PFSK-1 (cell line): ENCODE results near the gene FRMD4B.

Experiments used
- FOXP2 ChIP-seq: optimal IDR thresholded peaks from 2 replicates; pipeline ENCODE3; 2011; ENCODE audit warnings: borderline replicate concordance, control low read depth, inconsistent platforms; ENCODE audit not compliant: insufficient read depth; ENCODE audit errors: extremely low read length, extremely low read depth
- POLR2AphosphoS5 ChIP-seq: IDR thresholded peaks from 2 replicates; pipeline ENCODE4 v1.6.1; 2012; ENCODE audit warnings: low read depth, mild to moderate bottlenecking, control low read depth, low read length, moderate library complexity
- SIN3A ChIP-seq: IDR thresholded peaks from 2 replicates; pipeline ENCODE4 v1.6.1; 2012; ENCODE audit warnings: mild to moderate bottlenecking, low read length, moderate library complexity, borderline replicate concordance; ENCODE audit not compliant: insufficient read depth
- TAF1 ChIP-seq: IDR thresholded peaks from 2 replicates; pipeline ENCODE4 v1.6.1; 2012; ENCODE audit warnings: low read length, control low read depth, borderline replicate concordance; ENCODE audit not compliant: insufficient read depth
- TF ChIP-seq, protein P1 (sequence below), 2 experiments: IDR thresholded peaks; 2 replicates each; pipeline versions ENCODE4 v1.6.1 to v1.8.0; 2011 to 2012; ENCODE audit warnings: low read depth in 2 of 2, low read length in 2 of 2, control low read depth in 1 of 2, inconsistent platforms in 1 of 2, mild to moderate bottlenecking in 1 of 2, moderate library complexity in 1 of 2; ENCODE audit not compliant: insufficient read depth in 1 of 2

The FRMD4B gene

DNA sequence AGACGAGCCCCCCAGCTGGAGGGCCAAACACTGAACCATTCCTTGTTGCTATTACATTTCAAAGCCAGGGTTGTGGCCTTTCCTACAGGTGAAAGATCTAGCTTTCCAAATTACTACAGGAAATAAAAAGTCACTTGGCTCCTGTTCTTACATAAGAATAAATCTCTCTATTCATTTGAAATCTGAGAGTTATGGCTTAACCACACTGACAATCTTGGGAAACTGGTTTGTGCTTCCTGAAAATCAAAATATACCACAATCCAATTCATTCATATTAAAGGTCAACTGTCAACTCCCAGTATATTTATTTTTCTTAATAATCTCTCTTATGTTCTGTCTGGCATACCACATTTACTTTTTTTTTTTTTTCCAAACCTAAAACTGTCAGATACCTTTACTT is 159.8 kb downstream of the FRMD4B start:
- no peak for TF ChIP-seq TAF1
- no peak for TF ChIP-seq SIN3A

DNA sequence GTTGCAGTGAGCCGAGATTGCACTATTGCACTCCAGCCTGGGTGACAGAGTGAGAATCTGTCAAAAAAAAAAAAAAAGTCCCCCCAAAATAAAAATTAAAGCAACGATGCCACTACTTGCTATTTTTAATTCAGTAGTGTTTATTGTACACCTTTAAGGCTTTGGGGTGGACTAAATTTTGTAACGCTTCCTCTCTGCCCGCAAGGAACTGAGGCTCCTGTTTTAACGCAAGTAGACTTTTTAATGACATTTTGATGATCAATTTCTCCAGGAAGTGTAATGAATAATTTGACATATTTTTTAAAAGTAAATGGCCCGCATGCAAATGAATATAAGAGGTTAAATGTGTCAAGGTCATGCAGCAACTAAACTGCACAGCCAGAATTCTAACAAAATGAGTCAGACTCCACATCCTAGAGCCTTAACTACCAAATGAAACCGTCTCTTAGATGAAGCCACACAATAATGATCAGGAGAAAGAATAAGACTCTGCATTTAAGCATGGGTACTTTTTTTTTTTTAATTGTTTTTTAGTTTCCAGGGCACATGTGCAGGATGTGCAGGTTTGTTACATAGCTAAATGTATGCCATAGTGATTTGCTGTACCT is 166.7 kb downstream of the FRMD4B start:
- no peak for TF ChIP-seq POLR2AphosphoS5

DNA sequence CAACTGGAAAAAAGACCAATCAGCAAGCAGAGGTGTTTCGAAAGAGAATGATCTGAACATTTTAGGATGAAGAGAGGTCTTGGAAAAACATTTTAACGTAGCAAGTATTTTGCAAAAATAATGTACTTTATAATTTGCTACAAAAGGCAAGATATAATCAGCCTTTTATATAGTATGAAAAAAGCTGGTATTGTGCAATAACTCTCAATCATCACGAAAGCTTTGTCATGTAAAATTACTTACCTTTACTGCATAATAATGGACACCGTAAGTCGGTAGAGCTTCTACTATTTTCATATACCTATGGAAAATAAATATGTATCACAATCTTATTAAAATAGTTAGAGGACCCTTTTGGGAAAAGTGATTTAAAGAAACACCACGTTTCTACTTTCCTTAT is 167.8 kb downstream of the FRMD4B start:
- TF ChIP-seq POLR2AphosphoS5 (no peak), FOXP2 (no peak), SIN3A (no peak), TAF1 (no peak)
- TF ChIP-seq, protein P1, sequence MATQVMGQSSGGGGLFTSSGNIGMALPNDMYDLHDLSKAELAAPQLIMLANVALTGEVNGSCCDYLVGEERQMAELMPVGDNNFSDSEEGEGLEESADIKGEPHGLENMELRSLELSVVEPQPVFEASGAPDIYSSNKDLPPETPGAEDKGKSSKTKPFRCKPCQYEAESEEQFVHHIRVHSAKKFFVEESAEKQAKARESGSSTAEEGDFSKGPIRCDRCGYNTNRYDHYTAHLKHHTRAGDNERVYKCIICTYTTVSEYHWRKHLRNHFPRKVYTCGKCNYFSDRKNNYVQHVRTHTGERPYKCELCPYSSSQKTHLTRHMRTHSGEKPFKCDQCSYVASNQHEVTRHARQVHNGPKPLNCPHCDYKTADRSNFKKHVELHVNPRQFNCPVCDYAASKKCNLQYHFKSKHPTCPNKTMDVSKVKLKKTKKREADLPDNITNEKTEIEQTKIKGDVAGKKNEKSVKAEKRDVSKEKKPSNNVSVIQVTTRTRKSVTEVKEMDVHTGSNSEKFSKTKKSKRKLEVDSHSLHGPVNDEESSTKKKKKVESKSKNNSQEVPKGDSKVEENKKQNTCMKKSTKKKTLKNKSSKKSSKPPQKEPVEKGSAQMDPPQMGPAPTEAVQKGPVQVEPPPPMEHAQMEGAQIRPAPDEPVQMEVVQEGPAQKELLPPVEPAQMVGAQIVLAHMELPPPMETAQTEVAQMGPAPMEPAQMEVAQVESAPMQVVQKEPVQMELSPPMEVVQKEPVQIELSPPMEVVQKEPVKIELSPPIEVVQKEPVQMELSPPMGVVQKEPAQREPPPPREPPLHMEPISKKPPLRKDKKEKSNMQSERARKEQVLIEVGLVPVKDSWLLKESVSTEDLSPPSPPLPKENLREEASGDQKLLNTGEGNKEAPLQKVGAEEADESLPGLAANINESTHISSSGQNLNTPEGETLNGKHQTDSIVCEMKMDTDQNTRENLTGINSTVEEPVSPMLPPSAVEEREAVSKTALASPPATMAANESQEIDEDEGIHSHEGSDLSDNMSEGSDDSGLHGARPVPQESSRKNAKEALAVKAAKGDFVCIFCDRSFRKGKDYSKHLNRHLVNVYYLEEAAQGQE (IDR thresholded peaks at IDR 0.05; ENCODE audit: insufficient read depth in 1 of 2, low read depth in 2 of 2, low read length in 2 of 2), result no peak

DNA sequence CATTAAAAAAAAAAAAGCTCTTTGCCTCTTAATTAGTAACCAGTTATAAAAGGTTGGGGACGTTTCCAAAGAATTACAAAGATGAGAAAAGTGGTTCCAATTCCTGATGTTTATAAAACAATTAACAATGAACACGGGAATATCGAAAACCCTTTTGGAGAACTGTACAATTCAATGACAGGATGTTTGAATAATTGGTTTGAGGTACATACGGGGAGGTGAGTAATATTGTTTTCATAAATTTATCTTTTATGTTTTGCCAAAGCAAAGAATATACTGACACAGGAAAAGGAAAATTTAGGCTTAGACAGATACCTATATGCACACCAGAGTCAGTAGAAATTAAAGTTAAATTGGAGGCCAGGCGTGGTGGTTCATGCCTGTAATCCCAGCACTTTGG is 168.9 kb downstream of the FRMD4B start:
- TF ChIP-seq, protein P1 (IDR thresholded peaks at IDR 0.05; ENCODE audit: insufficient read depth in 1 of 2, low read depth in 2 of 2, low read length in 2 of 2), result no peak
- no peak for TF ChIP-seq POLR2AphosphoS5
- no peak for TF ChIP-seq TAF1
- no peak for TF ChIP-seq SIN3A
- no peak for TF ChIP-seq FOXP2

DNA sequence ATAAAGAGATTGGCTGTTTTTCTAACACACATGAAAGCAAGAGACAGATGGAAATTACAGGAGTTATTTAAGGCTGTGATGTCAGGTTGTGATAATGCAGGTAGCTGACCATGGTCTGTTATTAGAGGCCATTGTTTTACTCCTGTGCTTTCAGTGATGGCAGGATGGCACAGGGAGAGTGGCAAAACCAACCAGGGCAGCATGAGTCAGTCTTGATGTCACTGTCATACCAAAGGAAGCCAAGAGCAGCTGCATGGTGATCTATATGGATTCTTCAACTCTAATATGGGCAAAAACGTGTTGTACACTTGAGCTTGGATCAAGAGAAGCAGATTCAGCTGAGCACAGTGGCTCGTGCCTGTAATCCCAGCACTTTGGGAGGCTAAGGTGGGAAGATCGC is 171.6 kb downstream of the FRMD4B start:
- TF ChIP-seq, protein P1 (IDR thresholded peaks at IDR 0.05; ENCODE audit: insufficient read depth in 1 of 2, low read depth in 2 of 2, low read length in 2 of 2), result no peak
- TF ChIP-seq FOXP2, result no peak
- TF ChIP-seq SIN3A, result no peak
- TF ChIP-seq POLR2AphosphoS5, result no peak
- no peak for TF ChIP-seq TAF1

DNA sequence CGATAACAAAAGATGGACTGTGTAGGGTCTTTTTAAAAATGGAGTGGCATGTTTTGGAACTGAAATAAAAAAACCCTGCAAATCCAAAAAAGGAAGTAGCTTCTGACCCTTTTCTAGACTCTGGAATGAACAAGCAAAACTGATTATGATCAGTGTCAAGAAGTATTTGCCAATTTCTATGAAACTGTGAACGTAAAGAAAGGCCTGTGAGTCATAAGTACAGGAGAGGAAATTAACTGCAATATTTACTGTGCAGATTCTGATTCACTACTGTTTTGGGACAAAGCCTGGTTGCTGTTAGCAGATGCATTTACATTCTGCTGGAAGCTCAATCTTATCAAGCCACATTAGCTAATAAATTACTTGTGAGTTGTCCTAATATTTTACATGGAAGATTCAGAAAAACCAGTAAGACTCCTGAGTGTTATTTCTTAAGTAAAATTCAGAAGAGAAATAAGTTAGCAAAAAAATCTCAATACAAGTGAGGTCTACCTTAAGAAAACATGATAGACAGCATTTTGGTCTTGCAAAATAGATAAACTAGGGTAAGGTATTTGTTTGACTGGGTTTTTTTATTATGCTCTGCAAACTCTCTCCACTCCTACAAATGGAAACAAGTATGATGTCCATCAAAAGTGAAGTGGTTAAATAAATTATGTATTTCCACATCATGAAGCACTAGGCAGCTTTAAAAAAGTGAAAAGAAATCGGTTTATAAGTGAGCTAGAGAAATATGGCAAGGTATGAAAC is 173.3 kb downstream of the FRMD4B start:
- no peak for TF ChIP-seq SIN3A
- no peak for TF ChIP-seq TAF1
- no peak for TF ChIP-seq POLR2AphosphoS5
- no peak for TF ChIP-seq FOXP2
